PC-3 (cell line): ENCODE data around the gene ANKS1B. TPM values are rescaled to one million over a fixed set of nuclear protein-coding genes. Genes with fewer than 3 reads are reported as not detected.
"Not testable (repeated sequence)": the region's sequence is repeated elsewhere in the genome, so short reads cannot be mapped to it uniquely, and the experiment has no call there.

Experiments
- ATAC-seq: fragments of 200-7000 bp; cut with Tn5 transposase; 2 replicates; pipeline ENCODE4 v1.9.1; 2020; ENCODE audit warnings: mild to moderate bottlenecking, moderate library complexity
- BruUV-seq: library from RNA; stranded (reverse); fragments of 400-500 nt; replicated peaks from 2 replicates; lab custom pipeline; 2021; lab: Mats Ljungman, UMichigan
- CTCF ChIA-PET: fragments of 300-600 bp; sonication (Branson Sonifier 250); formaldehyde crosslinking; loops from one replicate; lab custom pipeline; 2022; ENCODE audit warnings: antibody characterized with exemption; lab: Charles Lee
- POLR2A ChIA-PET: fragments of 300-600 bp; sonication (Branson Sonifier 250); formaldehyde crosslinking; loops from one replicate; lab custom pipeline; 2022; ENCODE audit warnings: antibody characterized with exemption; ENCODE audit not compliant: unreplicated experiment; lab: Charles Lee
- DNase-seq: peaks from one replicate; pipeline ENCODE4 v3.0.0-alpha.2; 2015
- H2AFZ ChIP-seq: fragments of 300-600 bp; sonication (generic); 2 replicates; pipeline ENCODE4 v1.6.0; 2016; ENCODE audit warnings: antibody characterized with exemption, low read length
- H3F3A ChIP-seq: fragments of 300-600 bp; sonication (generic); one replicate; pipeline ENCODE4 v1.6.0; 2017; ENCODE audit warnings: antibody characterized with exemption, low read length, control low read depth, mild to moderate bottlenecking; ENCODE audit not compliant: unreplicated experiment
- H3K27ac ChIP-seq: fragments of 300-600 bp; sonication (generic); 2 replicates; pipeline ENCODE4 v1.5.1; 2016; ENCODE audit warnings: mild to moderate bottlenecking, low read length
- H3K27me3 ChIP-seq: fragments of 300-600 bp; sonication (generic); 2 replicates; pipeline ENCODE4 v1.6.1; 2016; ENCODE audit warnings: low read length, mixed read lengths
- H3K36me3 ChIP-seq: fragments of 300-600 bp; sonication (generic); 2 replicates; pipeline ENCODE4 v1.6.1; 2016; ENCODE audit warnings: low read depth, mixed run types, low read length, mixed read lengths
- H3K4me1 ChIP-seq: fragments of 300-600 bp; sonication (generic); 2 replicates; pipeline ENCODE4 v1.5.1; 2016; ENCODE audit warnings: low read length; ENCODE audit not compliant: insufficient read depth
- H3K4me2 ChIP-seq: fragments of 300-600 bp; sonication (generic); 2 replicates; pipeline ENCODE4 v1.6.0; 2016; ENCODE audit warnings: low read length
- H3K4me3 ChIP-seq: fragments of 300-600 bp; sonication (generic); 2 replicates; pipeline ENCODE4 v1.5.1; 2016; ENCODE audit warnings: mild to moderate bottlenecking, low read length, mixed read lengths
- H3K79me2 ChIP-seq: fragments of 300-600 bp; sonication (generic); 2 replicates; pipeline ENCODE4 v1.6.1; 2017; ENCODE audit warnings: low read length, mixed read lengths
- H3K9ac ChIP-seq: fragments of 300-600 bp; sonication (generic); 2 replicates; pipeline ENCODE4 v1.6.0; 2016; ENCODE audit warnings: mild to moderate bottlenecking, low read length
- H3K9me2 ChIP-seq: fragments of 300-600 bp; sonication (generic); replicated peaks from 2 replicates; pipeline ENCODE4 v1.6.1; 2016; ENCODE audit warnings: mixed run types, low read length, mixed read lengths
- H3K9me3 ChIP-seq: fragments of 300-600 bp; sonication (generic); 2 replicates; pipeline ENCODE4 v1.6.1; 2016; ENCODE audit warnings: low read length, mixed read lengths
- H4K20me1 ChIP-seq: fragments of 300-600 bp; sonication (generic); 2 replicates; pipeline ENCODE4 v1.6.1; 2016; ENCODE audit warnings: low read length, mixed read lengths
- CTCF ChIP-seq: fragments of 300-600 bp; sonication (generic); conservative IDR thresholded peaks from 2 replicates; pipeline ENCODE4 v1.5.1; 2017; ENCODE audit warnings: antibody characterized with exemption, low read depth, mild to moderate bottlenecking, low read length
- EZH2 ChIP-seq: fragments of 300-600 bp; sonication (generic); IDR thresholded peaks from one replicate; pipeline ENCODE4 v1.6.1; 2017; ENCODE audit warnings: antibody characterized with exemption, mild to moderate bottlenecking, low read length; ENCODE audit not compliant: unreplicated experiment
- EZH2phosphoT487 ChIP-seq: fragments of 300-600 bp; sonication (generic); IDR thresholded peaks from 2 replicates; pipeline ENCODE4 v1.6.1; 2018; ENCODE audit warnings: mild to moderate bottlenecking, antibody characterized with exemption, low read length, borderline replicate concordance
- intact Hi-C: fragments of 100-400 bp; cut with micrococcal nuclease; formaldehyde crosslinking; loops from 2 replicates; pipeline ENCODE4 v1.9.0; 2023
- total RNA-seq: library from RNA; depleted of rRNA; stranded (reverse); fragments of >200 nt; gene quantifications from 2 replicates; pipeline ENCODE4 v1.2.3, GENCODE V29; 2014

The ANKS1B gene
- total RNA-seq, 1 experiment from 2014 or later = 0.07 TPM

- CTCF ChIA-PET = no interaction called here
Measured at GRCh38 chr12:99332936-99333591, 651.7 kb downstream of the ANKS1B start.

GRCh38 chr12:99330216-99330615, 654.5 kb downstream of the ANKS1B start:
- BruUV-seq = no TSS peak
- ATAC-seq = no peak
- Histone ChIP-seq H3K4me3 (no peak overlapping the region), H3K9me2 (no peaks in the 10 kb centered on the region), H3F3A (no peaks in the 10 kb centered on the region), H3K9ac (no peak overlapping the region), H3K27me3 (peaks cover 6% of the 10 kb centered on the region; the same call in 1 of the 2 replicates), H4K20me1 (no peaks in the 10 kb centered on the region), H3K4me1 (no peaks in the 10 kb centered on the region), H3K4me2 (no peak overlapping the region), H3K27ac (no peak overlapping the region), H3K79me2 (no peaks in the 10 kb centered on the region), H3K36me3 (no peaks in the 10 kb centered on the region), H2AFZ (no peak overlapping the region), H3K9me3 (0 out of 2 replicates have a peak, but pooled peaks cover 4% of the 10 kb centered on the region)
- DNase-seq = no peak
- POLR2A ChIA-PET = no interaction called here
- CTCF ChIA-PET = no interaction called here
- intact Hi-C loops = loop anchor here (2.0 kb wide), 1 partner anchor 29 kb away; no protein-coding TSS in a partner anchor
- TF ChIP-seq EZH2 = no peak

More at GRCh38 chr12:99332936-99333591, 651.7 kb downstream of the ANKS1B start:
- Histone ChIP-seq H3K4me3 (no peak overlapping the region), H3F3A (no peaks in the 10 kb centered on the region), H3K79me2 (no peaks in the 10 kb centered on the region), H4K20me1 (no peaks in the 10 kb centered on the region), H3K4me2 (no peak overlapping the region), H3K27me3 (peaks cover 6% of the 10 kb centered on the region; the same call in 1 of the 2 replicates), H3K9me3 (no peaks in the 10 kb centered on the region), H3K9me2 (no peaks in the 10 kb centered on the region), H2AFZ (no peak overlapping the region), H3K36me3 (no peaks in the 10 kb centered on the region), H3K4me1 (no peaks in the 10 kb centered on the region), H3K9ac (no peak overlapping the region), H3K27ac (no peak overlapping the region)
- BruUV-seq = no TSS peak
- ATAC-seq (no peak), DNase-seq (no peak)
- no peak for TF ChIP-seq EZH2
- TF ChIP-seq EZH2phosphoT487 = no peak
- TF ChIP-seq CTCF = no peak
- intact Hi-C loops = no loop called here
- POLR2A ChIA-PET = no interaction called here

- H3F3A ChIP-seq, BruUV-seq, CTCF ChIA-PET, H3K79me2 ChIP-seq, intact Hi-C loops, H3K4me3 ChIP-seq, H3K36me3 ChIP-seq, H3K9me2 ChIP-seq, H3K27me3 ChIP-seq, H4K20me1 ChIP-seq, ATAC-seq, H3K27ac ChIP-seq, DNase-seq, H3K9me3 ChIP-seq, POLR2A ChIA-PET, H3K4me1 ChIP-seq, H3K9ac ChIP-seq, H3K4me2 ChIP-seq, H2AFZ ChIP-seq: not testable (repeated sequence)
Measured at GRCh38 chr12:99321210-99321609, 663.5 kb downstream of the ANKS1B start.
